GM12801 (cell line): ENCODE results near the gene CDH6.

Source experiments
- CTCF ChIP-seq: IDR thresholded peaks from one replicate; pipeline ENCODE4 v1.5.1; 2011; ENCODE audit warnings: control low read depth; ENCODE audit not compliant: insufficient read length; ENCODE audit errors: extremely low read depth

The CDH6 gene

GRCh38 chr5:31271567-31271966 lies 78.1 kb downstream of the CDH6 start:
- TF ChIP-seq CTCF: no peak

GRCh38 chr5:31273161-31273560 lies 79.7 kb downstream of the CDH6 start:
- TF ChIP-seq CTCF: no peak

GRCh38 chr5:31273631-31274378 lies 80.3 kb downstream of the CDH6 start:
- TF ChIP-seq CTCF: no peak

GRCh38 chr5:31280210-31280609 lies 86.7 kb downstream of the CDH6 start:
- TF ChIP-seq CTCF: no peak

GRCh38 chr5:31283326-31283725 lies 89.8 kb downstream of the CDH6 start:
- TF ChIP-seq CTCF: no peak

GRCh38 chr5:31285025-31285424 lies 91.5 kb downstream of the CDH6 start:
- no peak for TF ChIP-seq CTCF

- no peak for TF ChIP-seq CTCF
Observed at GRCh38 chr5:31287985-31288384, 94.5 kb downstream of the CDH6 start.
